Measurements from ENCODE around the gene PREPL. TPM values are rescaled to one million over a fixed set of nuclear protein-coding genes. Genes with fewer than 3 reads are reported as not detected.

Gene PREPL
- total RNA-seq, 4 donors from 2014 or later: 17.0 to 61.1 (median 22.6) TPM

DNA sequence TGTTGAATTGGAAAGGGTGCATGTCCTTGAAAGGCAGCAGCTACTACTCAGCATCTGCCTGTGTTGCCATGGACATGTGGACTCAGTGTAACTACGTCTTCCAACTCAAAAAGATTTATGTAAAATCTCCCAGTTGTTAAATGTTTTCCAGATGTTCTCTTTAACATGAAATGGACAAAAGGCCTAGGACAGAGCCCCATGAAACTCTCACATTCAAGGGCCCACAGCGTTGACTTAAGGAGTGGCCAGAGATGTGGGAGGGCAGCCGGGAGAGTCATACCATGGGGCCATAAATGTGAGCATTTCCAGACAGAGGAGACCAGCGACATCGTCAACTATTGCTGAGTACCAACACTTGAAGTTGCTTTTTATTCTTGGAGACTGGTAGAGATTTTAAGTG is 76.1 kb downstream of the PREPL start:
- Histone ChIP-seq H3K9me3 (no peaks in the 10 kb centered on the region), H3K27me3 (no peaks in the 10 kb centered on the region), H3K36me3 (peaks cover 0 to 20% (median 0%) of the 10 kb centered on the region in 3 donors), H3K27ac (no peak overlapping the region), H3K4me3 (no peak overlapping the region), H3K4me1 (peaks cover 0 to 17% (median 0%) of the 10 kb centered on the region in 4 donors)
- TF ChIP-seq, protein P1, sequence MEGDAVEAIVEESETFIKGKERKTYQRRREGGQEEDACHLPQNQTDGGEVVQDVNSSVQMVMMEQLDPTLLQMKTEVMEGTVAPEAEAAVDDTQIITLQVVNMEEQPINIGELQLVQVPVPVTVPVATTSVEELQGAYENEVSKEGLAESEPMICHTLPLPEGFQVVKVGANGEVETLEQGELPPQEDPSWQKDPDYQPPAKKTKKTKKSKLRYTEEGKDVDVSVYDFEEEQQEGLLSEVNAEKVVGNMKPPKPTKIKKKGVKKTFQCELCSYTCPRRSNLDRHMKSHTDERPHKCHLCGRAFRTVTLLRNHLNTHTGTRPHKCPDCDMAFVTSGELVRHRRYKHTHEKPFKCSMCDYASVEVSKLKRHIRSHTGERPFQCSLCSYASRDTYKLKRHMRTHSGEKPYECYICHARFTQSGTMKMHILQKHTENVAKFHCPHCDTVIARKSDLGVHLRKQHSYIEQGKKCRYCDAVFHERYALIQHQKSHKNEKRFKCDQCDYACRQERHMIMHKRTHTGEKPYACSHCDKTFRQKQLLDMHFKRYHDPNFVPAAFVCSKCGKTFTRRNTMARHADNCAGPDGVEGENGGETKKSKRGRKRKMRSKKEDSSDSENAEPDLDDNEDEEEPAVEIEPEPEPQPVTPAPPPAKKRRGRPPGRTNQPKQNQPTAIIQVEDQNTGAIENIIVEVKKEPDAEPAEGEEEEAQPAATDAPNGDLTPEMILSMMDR (IDR thresholded peaks at IDR 0.05): no peak
- TF ChIP-seq POLR2A (IDR thresholded peaks at IDR 0.05): no peak
- DNase-seq: no peak

DNA sequence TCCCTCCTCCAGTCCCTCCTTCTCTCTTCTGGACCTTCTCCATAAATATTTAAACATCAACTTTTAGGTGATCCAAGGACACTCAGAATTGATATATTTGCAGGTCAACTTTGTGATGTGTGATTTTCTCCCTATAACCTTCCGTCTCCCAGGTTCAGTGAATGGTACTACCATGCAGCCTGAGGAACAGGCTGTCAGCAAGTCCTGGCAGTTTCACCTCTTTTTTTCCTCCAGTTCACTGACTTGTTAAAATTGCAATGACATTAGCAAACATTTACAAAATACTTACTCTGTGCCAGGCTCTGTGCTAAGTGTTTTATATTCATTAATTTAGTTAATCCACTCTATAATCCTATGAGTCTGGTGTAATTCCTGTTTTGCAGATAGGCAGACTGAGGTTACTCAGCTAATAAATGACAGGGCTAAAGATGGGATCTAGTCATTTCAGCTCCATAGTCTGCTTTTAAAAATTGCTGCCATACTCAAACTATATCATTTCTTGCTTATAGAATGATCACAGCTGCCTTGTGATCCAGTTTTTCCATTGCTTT is 78.1 kb downstream of the PREPL start:
- H3K4me3 ChIP-seq: no peak overlapping the region
- no peak overlapping the region for H3K27ac ChIP-seq

DNA sequence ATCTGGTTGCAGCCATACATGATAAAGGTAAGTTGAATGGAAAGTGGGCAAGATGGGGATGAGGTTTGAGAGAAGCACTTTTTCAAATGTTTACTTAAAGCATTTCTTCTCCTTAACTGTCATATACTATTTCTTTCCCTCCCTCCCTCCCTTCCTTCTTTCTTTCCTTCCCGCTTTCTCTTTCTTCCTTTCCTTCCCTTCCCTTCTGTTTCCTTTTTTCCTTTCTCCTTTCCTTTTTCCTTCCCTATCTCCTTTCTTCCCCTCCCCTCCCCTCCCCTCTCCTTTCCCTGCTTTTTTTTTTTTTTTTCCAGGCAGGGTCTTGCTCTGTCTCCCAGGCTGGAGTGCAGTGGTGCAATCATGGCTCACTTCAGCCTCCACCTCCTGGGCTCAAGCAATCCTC is 80.4 kb downstream of the PREPL start:
- DNase-seq: no peak
- no peaks in the 10 kb centered on the region for H3K9me3 ChIP-seq
- TF ChIP-seq, protein P1 (IDR thresholded peaks at IDR 0.05): no peak
- no peak for TF ChIP-seq POLR2A (IDR thresholded peaks at IDR 0.05)
- no peak overlapping the region for H3K4me3 ChIP-seq
- no peaks in the 10 kb centered on the region for H3K27me3 ChIP-seq
- H3K4me1 ChIP-seq: peaks cover 0 to 8% (median 0%) of the 10 kb centered on the region in 4 donors
- no peak overlapping the region for H3K27ac ChIP-seq
- H3K36me3 ChIP-seq: peaks cover 0 to 5% (median 0%) of the 10 kb centered on the region in 3 donors

More for the DNA sequence above, 78.1 kb downstream of the PREPL start:
- TF ChIP-seq, protein P1 (IDR thresholded peaks at IDR 0.05): no peak
- no peak for TF ChIP-seq POLR2A (IDR thresholded peaks at IDR 0.05)
- H3K9me3 ChIP-seq: no peaks in the 10 kb centered on the region
- no peaks in the 10 kb centered on the region for H3K27me3 ChIP-seq
- peaks cover 0 to 15% (median 0%) of the 10 kb centered on the region in 4 donors for H3K4me1 ChIP-seq
- peaks cover 0 to 11% (median 0%) of the 10 kb centered on the region in 3 donors for H3K36me3 ChIP-seq
- DNase-seq: no peak

DNA sequence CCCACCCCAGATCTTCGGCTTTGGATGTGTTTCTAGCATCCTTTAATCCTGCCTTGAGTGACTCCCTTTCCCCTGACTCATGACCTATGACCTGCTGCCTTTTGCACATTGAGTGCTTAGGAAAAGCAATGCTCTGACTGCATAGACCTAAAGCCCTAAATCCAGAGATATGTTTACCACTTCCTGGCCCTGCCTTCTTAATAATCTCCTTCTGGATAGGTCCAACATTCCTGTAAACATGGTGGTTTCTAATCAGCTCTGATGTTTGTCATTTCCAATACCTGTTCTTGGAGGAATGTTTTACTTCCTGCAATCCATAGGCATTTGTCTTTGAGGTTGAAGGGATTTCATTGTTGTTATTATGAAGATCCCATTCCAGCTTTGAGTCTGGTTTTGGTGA is 83.8 kb downstream of the PREPL start:
- H3K4me1 ChIP-seq: peaks cover 0 to 12% (median 0%) of the 10 kb centered on the region in 4 donors
- H3K36me3 ChIP-seq: peaks cover 0 to 5% (median 0%) of the 10 kb centered on the region in 3 donors
- H3K9me3 ChIP-seq: no peaks in the 10 kb centered on the region
- DNase-seq: peak in 1 of 3 donors; percentile 53
- peak overlapping the region in 2 of 4 donors; percentile 63 to 73 for H3K27ac ChIP-seq
- no peak for TF ChIP-seq POLR2A (IDR thresholded peaks at IDR 0.05)
- TF ChIP-seq, protein P1 (IDR thresholded peaks at IDR 0.05): no peak
- no peaks in the 10 kb centered on the region for H3K27me3 ChIP-seq
- H3K4me3 ChIP-seq: peak overlapping the region in 3 of 4 donors; percentile 17 to 58 (median 52)

DNA sequence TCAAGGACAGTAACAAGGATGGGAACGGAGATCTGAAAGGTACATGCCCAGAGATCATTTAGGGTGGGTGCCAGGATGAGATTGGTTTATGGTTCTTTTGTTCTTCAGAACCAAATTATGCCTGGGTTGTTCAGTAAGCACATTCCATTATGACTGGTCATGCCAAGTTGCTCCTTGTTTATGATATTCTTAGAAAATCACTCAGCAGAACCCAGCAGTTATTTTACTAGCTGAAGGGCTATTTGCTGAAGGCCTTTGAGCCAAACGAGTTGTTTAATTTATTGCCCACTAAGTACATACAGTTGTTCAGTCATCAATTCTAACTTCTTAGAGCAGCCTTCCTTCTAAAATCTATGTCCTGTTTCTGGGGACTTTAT is 85.4 kb downstream of the PREPL start:
- Histone ChIP-seq H3K36me3 (no peaks in the 10 kb centered on the region), H3K4me3 (peak overlapping the region in 3 of 4 donors; percentile 17 to 58 (median 52)), H3K4me1 (peaks cover 0 to 12% (median 0%) of the 10 kb centered on the region in 4 donors), H3K27ac (peak overlapping the region in 3 of 4 donors; percentile 48 to 94 (median 85)), H3K27me3 (no peaks in the 10 kb centered on the region), H3K9me3 (no peaks in the 10 kb centered on the region)
- TF ChIP-seq, protein P1 (IDR thresholded peaks at IDR 0.05): no peak
- TF ChIP-seq POLR2A (IDR thresholded peaks at IDR 0.05): no peak
- no peak for DNase-seq

Measured in Peyer's patch (tissue), 4 donors.